OCI-LY3 (cell line): ENCODE measurements around the gene GFI1B.

ENCODE experiments used
- H2AFZ ChIP-seq: fragments of 200-600, 300-600 bp; shearing (Covaris generic); 2 replicates; pipeline ENCODE4 v1.6.0; 2014; ENCODE audit warnings: antibody characterized with exemption, low read depth, low read length
- H3K27ac ChIP-seq: fragments of 200-600, 300-600 bp; sonication (generic); 2 replicates; pipeline ENCODE4 v1.5.1; 2014; ENCODE audit warnings: mild to moderate bottlenecking, low read length, moderate library complexity, mixed read lengths
- H3K27me3 ChIP-seq: fragments of 200-600, 300-600 bp; sonication (generic); 2 replicates; pipeline ENCODE4 v1.6.1; 2014; ENCODE audit warnings: low read depth, low read length, mixed read lengths
- H3K36me3 ChIP-seq: fragments of 200-600, 300-600 bp; sonication (generic); replicated peaks from 2 replicates; pipeline ENCODE3; 2014; ENCODE audit warnings: low read depth, low read length, mixed read lengths
- H3K4me1 ChIP-seq: fragments of 300-600, 200-600 bp; sonication (generic); 2 replicates; pipeline ENCODE4 v1.6.1; 2014; ENCODE audit warnings: low read length, mixed read lengths
- H3K4me2 ChIP-seq: fragments of 200-600, 300-600 bp; sonication (generic); 2 replicates; pipeline ENCODE4 v1.6.1; 2014; ENCODE audit warnings: low read length, mixed read lengths
- H3K4me3 ChIP-seq: fragments of 300-600, 200-600 bp; sonication (generic); 2 replicates; pipeline ENCODE4 v1.5.1; 2014; ENCODE audit warnings: antibody characterized with exemption, mild to moderate bottlenecking, low read length, moderate library complexity
- H3K79me2 ChIP-seq: fragments of 300-600, 200-600 bp; shearing (Covaris generic); 2 replicates; pipeline ENCODE4 v1.6.1; 2014; ENCODE audit warnings: mild to moderate bottlenecking, low read length, mixed read lengths
- H3K9ac ChIP-seq: fragments of 300-600, 200-600 bp; shearing (Covaris generic); 2 replicates; pipeline ENCODE4 v1.6.0; 2014; ENCODE audit warnings: mild to moderate bottlenecking, low read length, moderate library complexity
- H3K9me3 ChIP-seq: fragments of 200-600, 300-600 bp; shearing (Covaris generic); 2 replicates; pipeline ENCODE4 v1.6.1; 2014; ENCODE audit warnings: low read length, mixed read lengths; ENCODE audit not compliant: insufficient read depth
- H4K20me1 ChIP-seq: fragments of 200-600, 300-600 bp; sonication (generic); 2 replicates; pipeline ENCODE4 v1.6.1; 2016; ENCODE audit warnings: low read length, mixed read lengths; ENCODE audit not compliant: insufficient read depth
- EZH2phosphoT487 ChIP-seq: fragments of 200-600 bp; shearing (Covaris generic); IDR thresholded peaks from 2 replicates; pipeline ENCODE4 v1.6.1; 2018; ENCODE audit warnings: antibody characterized with exemption, mixed run types, low read depth
- TF ChIP-seq, protein P1 (sequence below): fragments of 200-600, 300-600 bp; sonication (generic); IDR thresholded peaks from 2 replicates; pipeline ENCODE4 v1.5.1; 2014; ENCODE audit warnings: antibody characterized with exemption, low read length, low read depth

Gene GFI1B

DNA sequence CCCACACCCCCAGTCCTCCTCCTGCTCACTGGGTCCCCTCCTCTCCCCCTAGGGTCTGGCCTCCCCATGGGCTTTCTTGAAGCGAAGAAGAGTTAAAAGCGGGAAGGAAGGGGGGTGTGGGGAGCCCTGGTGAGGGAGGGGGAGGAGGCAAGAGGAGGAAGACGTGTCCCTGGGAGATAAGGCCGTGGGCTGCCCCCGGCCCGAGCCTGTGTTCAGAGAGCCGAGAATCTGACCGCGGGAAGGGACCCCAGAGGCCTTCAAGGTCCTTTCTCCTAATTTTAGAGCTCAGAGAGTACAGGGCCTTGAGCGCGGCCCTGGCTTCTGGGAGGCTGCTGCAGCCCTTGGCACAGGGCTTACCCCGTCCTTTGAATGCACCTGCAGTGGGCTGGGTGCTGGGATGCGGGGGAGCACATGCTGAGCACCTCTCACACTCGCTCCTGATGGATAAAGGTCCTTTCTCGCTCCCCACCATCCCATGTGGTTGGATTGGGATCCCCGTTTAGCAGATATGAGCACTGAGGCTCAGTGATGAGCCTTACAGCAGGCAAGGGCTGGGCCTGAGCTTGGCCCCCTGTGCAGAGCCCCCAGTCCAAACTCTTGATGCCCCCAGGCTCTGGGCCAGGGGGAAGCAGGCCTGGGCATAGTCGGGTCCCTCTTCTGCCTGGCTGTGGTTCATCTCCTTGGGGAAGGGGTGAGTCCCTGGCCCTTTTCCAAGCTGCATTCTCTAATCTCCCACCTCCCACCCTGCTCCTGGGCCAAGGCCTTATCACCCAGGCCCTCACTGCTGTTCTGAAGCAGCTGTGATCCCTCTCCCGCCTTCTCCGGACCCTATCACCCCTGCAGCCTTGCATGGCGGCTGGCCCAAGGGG, 5.9 kb downstream of the GFI1B start:
- H3K27ac ChIP-seq, result no peak overlapping the region
- no peak overlapping the region for H3K9ac ChIP-seq
- H3K79me2 ChIP-seq, result no peaks in the 10 kb centered on the region
- no peak overlapping the region for H3K4me3 ChIP-seq
- no peaks in the 10 kb centered on the region for H3K36me3 ChIP-seq
- TF ChIP-seq, protein P1, sequence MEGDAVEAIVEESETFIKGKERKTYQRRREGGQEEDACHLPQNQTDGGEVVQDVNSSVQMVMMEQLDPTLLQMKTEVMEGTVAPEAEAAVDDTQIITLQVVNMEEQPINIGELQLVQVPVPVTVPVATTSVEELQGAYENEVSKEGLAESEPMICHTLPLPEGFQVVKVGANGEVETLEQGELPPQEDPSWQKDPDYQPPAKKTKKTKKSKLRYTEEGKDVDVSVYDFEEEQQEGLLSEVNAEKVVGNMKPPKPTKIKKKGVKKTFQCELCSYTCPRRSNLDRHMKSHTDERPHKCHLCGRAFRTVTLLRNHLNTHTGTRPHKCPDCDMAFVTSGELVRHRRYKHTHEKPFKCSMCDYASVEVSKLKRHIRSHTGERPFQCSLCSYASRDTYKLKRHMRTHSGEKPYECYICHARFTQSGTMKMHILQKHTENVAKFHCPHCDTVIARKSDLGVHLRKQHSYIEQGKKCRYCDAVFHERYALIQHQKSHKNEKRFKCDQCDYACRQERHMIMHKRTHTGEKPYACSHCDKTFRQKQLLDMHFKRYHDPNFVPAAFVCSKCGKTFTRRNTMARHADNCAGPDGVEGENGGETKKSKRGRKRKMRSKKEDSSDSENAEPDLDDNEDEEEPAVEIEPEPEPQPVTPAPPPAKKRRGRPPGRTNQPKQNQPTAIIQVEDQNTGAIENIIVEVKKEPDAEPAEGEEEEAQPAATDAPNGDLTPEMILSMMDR, result no peak
- TF ChIP-seq EZH2phosphoT487, result no peak
- peaks cover 12% of the 10 kb centered on the region for H3K4me1 ChIP-seq
- peaks cover 14% of the 10 kb centered on the region for H3K27me3 ChIP-seq
- no peaks in the 10 kb centered on the region for H3K9me3 ChIP-seq
- no peak overlapping the region for H2AFZ ChIP-seq
- H4K20me1 ChIP-seq, result no peaks in the 10 kb centered on the region
- no peak overlapping the region for H3K4me2 ChIP-seq

DNA sequence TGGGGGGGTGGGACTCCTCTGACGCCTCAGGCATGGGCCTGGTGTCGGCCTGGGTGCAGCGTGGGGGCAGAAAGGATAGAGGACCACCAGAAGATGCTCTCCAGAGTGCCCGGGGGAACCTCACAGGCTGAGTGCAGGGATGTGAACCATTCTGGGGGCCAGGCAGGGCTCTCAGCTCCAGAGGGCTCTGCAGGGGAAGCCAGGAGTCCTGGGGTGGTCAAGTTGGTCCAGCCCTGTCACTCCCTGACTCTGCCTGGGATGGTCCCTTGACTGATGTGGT, 6.5 kb downstream of the GFI1B start:
- H3K79me2 ChIP-seq, result no peaks in the 10 kb centered on the region
- no peak overlapping the region for H3K4me3 ChIP-seq
- no peak overlapping the region for H2AFZ ChIP-seq
- TF ChIP-seq EZH2phosphoT487, result no peak
- TF ChIP-seq, protein P1, result no peak
- H3K9ac ChIP-seq, result no peak overlapping the region
- no peaks in the 10 kb centered on the region for H4K20me1 ChIP-seq
- H3K9me3 ChIP-seq, result no peaks in the 10 kb centered on the region
- H3K36me3 ChIP-seq, result no peaks in the 10 kb centered on the region
- H3K27ac ChIP-seq, result no peak overlapping the region
- peaks cover 8% of the 10 kb centered on the region for H3K27me3 ChIP-seq
- H3K4me2 ChIP-seq, result no peak overlapping the region
- H3K4me1 ChIP-seq, result peaks cover 12% of the 10 kb centered on the region

DNA sequence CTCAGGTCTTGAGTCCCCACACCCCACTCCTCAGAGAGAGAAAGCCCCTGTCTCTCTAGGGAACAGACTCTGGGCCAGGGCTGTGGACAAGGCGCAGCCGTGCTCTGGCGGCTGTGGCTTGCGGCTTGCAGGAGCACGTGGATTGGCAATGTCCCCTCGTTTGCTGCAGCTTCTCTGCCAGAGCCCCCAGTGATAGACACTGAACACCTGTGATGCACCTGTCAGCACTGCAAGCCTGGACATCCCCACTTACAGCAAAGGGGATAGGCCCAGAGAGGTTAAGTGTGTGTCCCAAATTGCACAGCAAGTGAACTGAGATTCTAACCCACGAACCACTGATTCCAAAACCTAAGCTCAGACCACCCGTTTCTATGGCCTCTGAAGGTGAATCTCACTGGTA, 7.0 kb downstream of the GFI1B start:
- no peaks in the 10 kb centered on the region for H3K9me3 ChIP-seq
- H3K4me2 ChIP-seq, result no peak overlapping the region
- H4K20me1 ChIP-seq, result no peaks in the 10 kb centered on the region
- H2AFZ ChIP-seq, result no peak overlapping the region
- no peak overlapping the region for H3K4me3 ChIP-seq
- peaks cover 3% of the 10 kb centered on the region for H3K27me3 ChIP-seq
- H3K4me1 ChIP-seq, result peaks cover 12% of the 10 kb centered on the region
- no peaks in the 10 kb centered on the region for H3K36me3 ChIP-seq
- H3K27ac ChIP-seq, result no peak overlapping the region
- H3K79me2 ChIP-seq, result no peaks in the 10 kb centered on the region
- no peak for TF ChIP-seq EZH2phosphoT487
- TF ChIP-seq, protein P1, result no peak
- no peak overlapping the region for H3K9ac ChIP-seq

DNA sequence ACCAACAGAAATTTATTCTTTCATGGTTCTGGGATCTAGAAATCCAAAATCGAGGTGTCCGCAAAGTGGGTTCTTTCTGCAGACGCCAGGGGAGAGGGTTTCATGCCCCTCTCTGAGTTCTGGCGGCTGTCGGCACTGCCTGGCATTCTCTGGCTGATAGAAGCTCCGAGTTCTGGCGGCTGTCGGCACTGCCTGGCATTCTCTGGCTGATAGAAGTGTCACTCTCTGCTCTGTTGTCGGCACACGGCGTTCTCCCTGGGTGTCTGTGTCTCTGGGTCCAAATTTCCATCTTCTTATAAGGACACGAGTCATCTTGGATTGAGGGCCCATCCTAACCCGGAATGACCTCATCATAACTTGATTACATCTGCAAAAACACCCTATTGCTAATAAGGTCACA, 7.6 kb downstream of the GFI1B start:
- peaks cover 12% of the 10 kb centered on the region for H3K4me1 ChIP-seq
- TF ChIP-seq EZH2phosphoT487, result no peak
- TF ChIP-seq, protein P1, result no peak

More for the DNA sequence above, 7.6 kb downstream of the GFI1B start:
- Histone ChIP-seq H3K79me2 (no peaks in the 10 kb centered on the region), H3K9ac (no peak overlapping the region), H2AFZ (no peak overlapping the region), H3K27ac (no peak overlapping the region), H3K9me3 (no peaks in the 10 kb centered on the region), H3K4me2 (no peak overlapping the region), H4K20me1 (no peaks in the 10 kb centered on the region), H3K27me3 (peaks cover 5% of the 10 kb centered on the region), H3K4me3 (no peak overlapping the region), H3K36me3 (no peaks in the 10 kb centered on the region)
